Measurements from ENCODE around the gene S100A5. TPM values are rescaled to one million over a fixed set of nuclear protein-coding genes. Genes with fewer than 3 reads are reported as not detected.

Gene S100A5
- total RNA-seq, 2 donors from 2014 or later: not detected

DNA sequence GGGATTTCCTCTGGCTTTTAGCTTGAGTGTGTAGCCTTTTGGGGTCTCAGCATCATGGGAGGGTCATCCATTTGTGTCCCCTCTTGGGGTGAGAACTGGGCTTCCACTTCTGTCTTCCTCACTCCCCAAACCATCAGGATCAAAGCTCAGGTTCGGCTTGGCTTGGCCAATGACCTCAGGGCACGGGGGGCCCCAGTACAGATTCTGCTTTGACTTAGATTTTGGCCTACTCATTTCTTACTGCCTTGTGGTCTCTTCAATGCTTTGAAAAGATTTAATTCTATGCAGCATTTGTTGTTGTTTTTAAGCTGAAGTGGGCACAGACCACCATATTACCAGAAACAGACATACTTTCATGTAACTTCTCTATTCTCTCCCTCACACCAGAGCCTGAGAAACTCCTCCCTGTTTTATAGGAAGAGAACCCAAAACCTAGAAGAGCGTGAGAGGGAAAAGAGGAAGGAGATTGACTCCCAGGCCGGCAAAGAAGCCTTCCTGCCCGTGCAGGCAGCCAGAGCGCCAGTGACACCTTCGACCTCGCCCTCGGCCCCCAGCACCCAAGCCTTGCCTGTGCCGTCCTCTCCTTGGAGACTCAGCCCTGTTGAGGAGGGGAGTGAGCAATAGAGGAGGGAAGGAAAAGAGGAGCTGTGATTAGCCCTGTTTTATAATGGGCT lies 10.2 kb upstream of the S100A5 start:
- WGBS, 2 donors: 78 to 87% methylated on average over 10 of the region's 10 CpGs
- no peak for DNase-seq
- Histone ChIP-seq H3K27me3 (no peaks in the 10 kb centered on the region), H3K9me3 (no peaks in the 10 kb centered on the region), H3K4me3 (no peak overlapping the region), H3K36me3 (replicated peaks in 1 of 2; ENCODE audit: insufficient read depth in 1 of 2, low read depth in 2 of 2) (no peaks in the 10 kb centered on the region), H3K27ac (no peak overlapping the region), H3K4me1 (peaks cover 32% of the 10 kb centered on the region)
- TF ChIP-seq CTCF (IDR thresholded peaks at IDR 0.05): no peak
- no peak for TF ChIP-seq POLR2A (IDR thresholded peaks at IDR 0.05)
- ATAC-seq: no peak
- intact Hi-C loops (cut with DNase I): no loop called here

GRCh38 chr1:153550398-153550758 lies 9.6 kb upstream of the S100A5 start:
- TF ChIP-seq CTCF (IDR thresholded peaks at IDR 0.05) (no peak), POLR2A (IDR thresholded peaks at IDR 0.05) (no peak)
- no peak overlapping the region for H3K27ac ChIP-seq
- WGBS, 2 donors: 79 to 89% methylated on average over 4 of the region's 4 CpGs
- no peaks in the 10 kb centered on the region for H3K9me3 ChIP-seq
- H3K4me3 ChIP-seq: no peak overlapping the region
- no peaks in the 10 kb centered on the region for H3K27me3 ChIP-seq
- H3K36me3 ChIP-seq (replicated peaks in 1 of 2; ENCODE audit: insufficient read depth in 1 of 2, low read depth in 2 of 2): no peaks in the 10 kb centered on the region
- ATAC-seq: no peak
- DNase-seq: no peak
- H3K4me1 ChIP-seq: peaks cover 38% of the 10 kb centered on the region
- intact Hi-C loops (cut with DNase I): no loop called here

- 85 to 87% methylated on average over 4 to 6 of the region's 6 CpGs for WGBS, 2 donors
- Histone ChIP-seq H3K9me3 (no peaks in the 10 kb centered on the region), H3K27ac (peak overlapping the region in 1 of 4 donors; percentile 38), H3K4me3 (no peak overlapping the region), H3K36me3 (replicated peaks in 1 of 2; ENCODE audit: insufficient read depth in 1 of 2, low read depth in 2 of 2) (no peaks in the 10 kb centered on the region), H3K4me1 (peaks cover 43% of the 10 kb centered on the region), H3K27me3 (no peaks in the 10 kb centered on the region)
- no peak for ATAC-seq
- intact Hi-C loops (cut with DNase I): no loop called here
- TF ChIP-seq POLR2A (IDR thresholded peaks at IDR 0.05) (no peak), CTCF (IDR thresholded peaks at IDR 0.05) (no peak)
- DNase-seq: no peak
Observed at GRCh38 chr1:153549741-153550397, 9.1 kb upstream of the S100A5 start.

GRCh38 chr1:153548722-153549688 lies 8.3 kb upstream of the S100A5 start, which contains the start of gene S100A3:
Gene S100A3, minus strand, starts transcription at chr1:153549258. Its CDS starts 773 bp downstream, at chr1:153548485.
- Histone ChIP-seq H3K9me3 (no peaks in the 10 kb centered on the region), H3K27me3 (no peaks in the 10 kb centered on the region), H3K4me3 (no peak within 1 kb of the TSS), H3K36me3 (replicated peaks in 1 of 2; ENCODE audit: insufficient read depth in 1 of 2, low read depth in 2 of 2) (no peaks in the 10 kb centered on the region), H3K4me1 (peaks cover 47% of the 10 kb centered on the region), H3K27ac (peak within 1 kb of the TSS in 1 of 4 donors; percentile 38)
- no peak for TF ChIP-seq POLR2A (IDR thresholded peaks at IDR 0.05)
- peak in 1 of 7 experiments; percentile 35 for TF ChIP-seq CTCF (IDR thresholded peaks at IDR 0.05)
- peak; percentile 51 for ATAC-seq
- peak in 3 of 4 donors; percentile 38 to 70 (median 61) for DNase-seq
- intact Hi-C loops (cut with DNase I): no loop called here
- 55 to 63% methylated on average over 12 to 14 of the region's 14 CpGs for WGBS, 2 donors

All from body of pancreas (tissue), 4 donors.